Bone marrow (tissue), 2 donors: Measurements from ENCODE around the gene DNM3.
"Not testable (repeated sequence)": the region's sequence is repeated elsewhere in the genome, so short reads cannot be mapped to it uniquely, and the experiment has no call there.

Experiments
- DNase-seq, 2 donors: peaks; one replicate each; lab custom pipeline; 2025; lab: John Stamatoyannopoulos, UW

DNM3 gene

DNA sequence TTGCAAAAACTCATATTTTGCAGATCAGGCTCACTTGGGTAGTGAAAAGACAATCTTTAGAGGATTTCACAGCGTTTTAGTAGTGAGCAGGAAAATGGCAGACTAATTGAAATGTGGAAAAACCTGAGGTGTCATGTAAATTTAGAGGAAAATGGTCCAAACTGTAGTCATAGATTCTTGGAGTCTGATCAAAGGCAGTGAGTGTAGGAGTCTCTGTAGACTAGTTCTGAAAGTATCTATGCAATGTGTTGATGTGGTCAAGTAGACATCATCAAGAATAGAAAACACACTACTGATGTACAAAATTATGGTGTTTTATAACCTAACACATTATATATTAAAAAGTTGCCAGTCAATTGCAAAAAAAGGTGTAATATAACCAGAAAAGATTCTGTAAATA is 436.0 kb downstream of the DNM3 start:
- DNase-seq, result no peak

DNA sequence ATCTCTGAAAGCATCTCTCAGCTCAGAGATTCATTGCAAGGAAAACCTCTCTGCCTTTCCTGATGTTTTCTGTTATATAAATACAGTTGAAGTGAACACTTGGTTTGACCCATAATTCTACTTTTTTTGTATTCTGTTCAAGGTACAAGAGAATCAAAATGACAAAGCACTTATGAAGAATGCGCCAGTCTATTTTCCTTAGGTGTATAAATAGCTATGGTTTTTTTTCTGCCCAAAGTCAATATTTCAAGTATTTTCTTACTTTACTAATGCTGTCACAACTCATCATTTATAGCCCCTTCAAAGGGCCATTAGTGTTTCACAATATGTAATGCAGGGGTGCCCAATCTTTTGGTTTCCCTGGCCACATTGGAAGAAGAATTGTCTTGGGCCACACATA is 436.7 kb downstream of the DNM3 start:
- no peak for DNase-seq

DNA sequence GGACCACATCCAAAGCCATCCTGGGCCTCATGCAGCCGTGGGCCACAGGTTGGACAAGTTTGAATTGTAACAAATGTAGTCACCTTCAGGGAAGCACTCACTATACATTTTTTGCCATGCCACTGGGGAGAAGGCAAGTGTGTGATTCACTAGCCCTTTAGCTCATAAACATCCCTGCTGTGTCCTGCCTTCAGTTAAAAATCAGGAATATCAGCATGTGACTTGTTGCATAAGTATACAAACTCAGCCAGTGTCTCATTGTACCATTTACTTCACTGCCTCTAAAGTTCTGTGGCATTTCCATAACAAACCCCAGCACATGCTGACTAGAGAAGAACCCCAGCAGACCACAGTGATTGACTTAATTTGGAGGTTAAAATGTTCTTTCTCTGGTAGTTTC is 437.2 kb downstream of the DNM3 start:
- DNase-seq, result no peak

DNA sequence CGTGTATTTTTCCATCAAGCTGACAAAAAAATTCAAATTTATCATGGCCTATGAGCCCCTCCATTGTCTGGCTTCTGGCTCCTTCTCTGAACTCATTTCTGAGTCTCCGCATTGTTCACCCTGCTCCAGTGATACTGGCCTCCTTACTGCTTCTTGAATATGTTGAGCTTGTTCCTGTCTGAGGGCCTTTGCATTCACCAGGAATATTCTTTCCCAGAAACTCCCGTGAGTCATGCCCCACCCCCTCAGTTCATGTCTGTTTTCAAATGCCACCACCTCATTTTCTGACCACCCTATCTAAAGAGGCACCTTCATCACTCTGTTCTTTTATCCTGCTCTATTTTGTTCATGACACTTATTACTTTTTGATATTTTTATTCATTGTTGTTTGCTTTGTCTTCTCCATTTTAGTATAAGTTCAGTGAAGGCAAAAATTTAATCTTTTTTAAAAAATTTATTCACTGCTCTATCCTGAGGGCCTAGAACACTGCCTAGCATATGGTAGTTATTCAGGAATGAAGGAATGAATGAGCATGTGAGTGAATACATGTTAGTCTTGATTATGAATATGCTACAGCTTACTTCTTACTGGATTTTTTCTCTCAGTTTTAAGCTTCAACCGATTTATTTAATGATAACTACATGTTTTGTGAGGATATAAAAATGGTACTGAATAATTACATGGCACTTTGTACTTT is 438.8 kb downstream of the DNM3 start:
- DNase-seq, result no peak

DNA sequence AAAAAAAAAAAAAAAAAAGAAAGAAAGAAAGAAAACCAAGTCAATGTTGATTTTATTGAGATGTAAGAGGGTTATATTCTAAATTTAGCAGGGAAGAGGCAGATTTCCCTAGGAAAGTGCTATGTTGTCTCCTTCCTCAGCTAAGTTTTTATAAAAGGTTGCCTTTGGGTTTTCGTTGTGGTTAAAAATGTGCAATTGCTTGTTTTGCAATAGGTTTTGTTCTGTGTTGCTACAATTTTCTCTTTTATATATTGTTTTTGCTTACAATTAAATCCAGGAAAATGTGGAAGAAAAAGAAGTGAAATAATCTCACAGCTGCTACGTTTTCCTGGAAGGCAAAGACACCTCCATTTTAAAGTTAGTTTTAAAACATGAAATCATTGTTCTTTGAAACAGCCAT is 442.5 kb downstream of the DNM3 start:
- DNase-seq, result no peak

DNA sequence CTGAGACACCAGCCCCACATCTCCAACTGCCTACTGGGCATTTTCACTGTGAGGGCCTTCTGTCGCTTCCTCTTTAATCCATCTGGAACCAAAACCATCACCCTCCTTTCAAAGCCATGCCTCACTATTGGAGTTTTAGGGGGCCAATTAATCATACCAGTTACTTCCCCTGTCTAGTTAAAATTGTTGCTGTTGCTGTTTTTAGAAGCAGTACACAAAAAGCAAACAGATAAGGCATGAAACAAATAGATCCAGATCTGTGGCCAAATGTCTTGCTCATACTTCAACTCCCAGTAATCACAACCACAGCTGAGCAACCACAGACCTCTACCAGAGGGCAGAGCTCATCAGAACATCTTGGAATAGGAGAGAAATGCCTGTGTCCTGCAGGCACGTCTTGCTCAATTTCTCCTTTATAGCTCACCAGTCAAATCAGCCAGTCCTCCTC is 445.4 kb downstream of the DNM3 start:
- peak in 1 of 2 donors; percentile 93 for DNase-seq

DNA sequence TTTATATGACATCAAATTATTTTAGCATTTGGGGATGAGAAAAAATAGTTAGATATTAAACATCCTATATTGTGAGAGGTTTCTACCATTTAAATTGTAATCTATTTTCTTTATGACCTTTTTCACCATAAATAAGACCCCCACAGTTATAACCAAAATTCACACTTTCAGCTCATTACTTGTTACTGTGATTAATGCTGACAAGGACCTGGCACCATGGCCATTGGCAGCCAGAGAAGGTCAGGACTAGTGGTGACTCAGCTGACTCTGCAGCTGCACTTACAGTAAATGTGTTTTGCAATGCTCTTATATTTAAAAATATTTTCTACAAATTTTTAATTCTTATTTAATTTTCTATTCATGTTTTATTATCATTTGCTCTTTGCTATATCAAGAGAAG is 445.9 kb downstream of the DNM3 start:
- DNase-seq, result peak in 1 of 2 donors; percentile 11

DNA sequence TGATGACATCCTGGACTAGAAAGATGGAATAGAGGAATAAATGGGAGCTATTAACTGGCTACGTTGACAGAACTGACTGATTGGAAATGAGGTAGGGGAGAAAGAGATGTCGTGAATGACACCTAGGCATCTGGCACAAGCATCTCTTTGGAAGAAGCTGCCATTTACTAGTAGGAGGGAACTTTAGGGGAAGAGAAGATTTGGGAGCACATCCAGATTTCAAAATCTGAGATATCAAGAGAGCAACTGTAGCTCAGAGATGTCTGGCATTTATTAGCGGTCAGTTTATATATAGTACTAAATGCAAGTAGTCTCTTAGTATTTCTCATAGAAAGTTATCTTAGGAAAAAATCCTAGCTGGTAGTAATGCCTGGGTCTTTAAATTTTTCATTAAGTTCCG is 447.3 kb downstream of the DNM3 start:
- DNase-seq, result no peak

DNA sequence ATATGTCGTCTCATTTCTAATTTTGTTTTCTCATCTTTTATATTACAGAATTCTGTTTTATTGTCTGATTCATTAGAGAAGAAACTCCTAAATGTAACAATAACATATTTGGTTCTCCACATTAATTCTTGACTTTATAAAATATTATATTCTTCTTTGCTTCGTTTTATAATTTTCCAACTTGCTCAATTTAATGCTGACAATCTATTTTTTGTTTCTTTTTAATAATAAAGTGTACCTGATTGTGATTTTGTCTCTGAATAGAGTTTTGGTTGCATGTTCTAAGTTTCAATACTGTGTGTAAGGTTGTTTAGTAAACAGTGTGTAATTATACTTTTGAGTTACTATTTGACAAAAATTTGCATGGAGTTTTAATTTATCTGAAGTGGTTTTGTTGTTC is 448.1 kb downstream of the DNM3 start:
- no peak for DNase-seq

DNA sequence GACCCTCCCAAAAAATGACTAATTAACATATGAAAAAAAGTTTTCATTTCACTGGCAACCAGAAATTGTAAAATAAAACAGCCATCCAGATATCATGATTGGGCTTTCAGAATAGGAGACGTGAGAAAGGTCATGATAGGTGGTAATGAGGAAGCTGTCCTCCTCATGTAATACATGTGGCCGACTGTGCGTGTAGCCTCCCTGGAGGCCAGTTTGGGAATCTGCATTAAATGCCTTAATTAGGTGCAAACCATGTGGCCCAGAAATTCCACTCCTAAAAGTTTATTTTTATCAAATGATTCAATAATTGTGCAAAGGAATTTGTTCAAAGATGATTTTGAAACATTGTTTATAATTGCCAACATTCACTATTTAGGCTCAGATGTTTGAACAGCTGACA is 451.5 kb downstream of the DNM3 start:
- DNase-seq, result no peak

DNA sequence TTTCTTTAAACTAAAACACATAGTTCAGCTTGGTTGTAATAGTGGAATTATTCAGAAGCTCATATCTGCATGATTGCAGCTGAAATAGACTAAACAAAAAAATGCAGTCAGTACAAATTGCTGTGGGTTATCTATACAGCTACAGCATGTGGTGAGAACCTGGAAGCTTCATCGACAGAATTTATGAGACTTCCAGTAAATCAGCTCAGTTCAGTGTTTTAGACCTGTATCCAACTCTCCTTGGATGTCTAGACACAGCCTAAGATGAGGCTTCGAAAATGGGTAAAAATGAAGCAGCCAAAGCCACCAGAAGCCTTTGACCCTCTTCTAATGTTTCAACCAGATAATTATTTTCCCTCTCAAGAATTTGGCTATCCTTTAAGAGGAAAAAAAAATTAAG is 452.1 kb downstream of the DNM3 start:
- DNase-seq, result no peak

DNA sequence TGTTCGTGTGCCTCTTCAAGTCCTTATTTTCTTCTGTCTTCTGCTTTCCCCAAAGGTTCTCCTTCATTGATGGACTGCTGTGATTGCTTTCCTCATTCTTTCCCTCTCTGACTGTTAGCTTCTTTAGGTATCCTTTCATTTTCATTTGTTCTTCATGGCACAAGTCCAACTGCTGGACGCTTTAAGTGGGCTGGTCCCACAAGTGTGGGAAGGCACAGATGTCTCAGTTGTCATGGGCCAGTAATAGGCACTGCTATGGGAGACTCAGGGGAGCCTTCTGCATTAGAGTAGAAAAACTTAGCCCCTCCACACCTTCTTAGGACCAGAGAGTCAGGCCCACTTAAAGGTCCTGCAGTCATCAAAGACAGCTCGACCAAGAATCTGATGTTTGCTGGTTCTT is 456.8 kb downstream of the DNM3 start:
- DNase-seq, result no peak

DNA sequence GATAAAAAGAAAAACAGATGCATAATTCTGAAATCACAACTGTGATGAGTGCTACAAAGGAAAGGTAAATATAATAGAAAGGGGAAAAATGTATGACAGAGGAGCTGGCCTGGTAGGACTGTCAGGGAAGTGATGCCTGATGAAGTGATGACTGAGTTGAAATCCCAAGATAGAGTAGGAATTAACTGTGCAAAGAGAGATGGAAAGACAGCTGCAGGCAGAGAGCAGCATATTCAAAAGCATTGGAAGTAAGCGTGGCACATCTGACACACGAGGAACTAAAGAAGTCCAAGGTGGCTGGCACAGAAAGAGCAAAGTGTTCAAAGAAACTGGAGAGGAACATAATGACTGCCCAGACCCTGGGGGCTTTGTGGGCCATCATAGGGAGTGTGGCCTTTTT is 457.6 kb downstream of the DNM3 start:
- no peak for DNase-seq

DNA sequence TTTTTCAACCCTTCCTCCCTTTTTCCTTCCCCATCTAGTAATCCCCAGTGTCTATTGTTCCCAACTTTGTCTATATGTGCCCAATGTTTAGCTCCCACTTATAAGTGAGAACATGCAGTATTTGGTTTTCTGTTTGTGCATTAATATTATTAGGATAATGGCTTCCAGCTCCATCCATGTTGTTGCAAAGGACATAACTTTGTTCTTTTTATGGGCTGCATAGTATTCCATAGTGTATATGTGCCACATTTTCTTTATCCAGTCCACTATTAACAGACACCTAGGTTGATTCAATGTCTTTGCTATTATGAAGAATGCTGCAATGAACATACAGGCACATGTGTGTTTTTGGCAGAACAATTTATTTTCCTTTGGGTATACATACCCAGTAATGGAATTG is 458.2 kb downstream of the DNM3 start:
- DNase-seq, result no peak

DNA sequence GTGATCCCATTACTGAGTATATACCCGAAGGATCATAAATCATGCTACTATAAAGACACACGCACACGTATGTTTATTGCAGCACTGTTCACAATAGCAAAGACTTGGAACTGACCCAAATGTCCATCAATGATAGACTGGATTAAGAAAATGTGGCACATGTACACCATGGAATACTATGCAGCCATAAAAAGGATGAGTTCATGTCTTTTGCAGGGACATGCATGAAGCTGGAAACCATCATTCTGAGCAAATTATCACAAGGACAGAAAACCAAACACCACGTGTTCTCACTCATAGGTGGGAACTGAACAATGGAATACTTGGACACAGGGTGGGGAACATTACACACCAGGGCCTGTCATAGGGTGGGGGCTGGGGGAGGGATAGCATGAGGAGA is 466.2 kb downstream of the DNM3 start:
- not testable (repeated sequence) for DNase-seq

DNA sequence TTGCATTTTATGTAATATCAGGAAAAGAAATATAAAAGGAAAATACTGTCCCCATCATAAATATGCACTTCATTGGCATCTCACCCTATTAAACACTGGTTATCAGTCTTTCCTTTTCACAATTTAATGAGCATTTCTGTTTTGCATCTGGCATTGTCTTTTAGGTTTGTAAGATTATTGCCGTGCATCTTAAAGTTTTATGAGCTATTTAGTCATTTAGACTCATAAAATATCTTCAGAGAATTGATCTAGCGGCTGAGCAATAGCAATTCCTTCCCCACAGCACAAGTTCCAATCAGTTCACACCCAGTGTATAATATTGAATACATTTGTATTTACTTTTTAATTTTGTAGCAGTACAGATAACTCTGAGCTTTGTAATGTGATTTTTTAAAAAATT is 466.8 kb downstream of the DNM3 start:
- no peak for DNase-seq

DNA sequence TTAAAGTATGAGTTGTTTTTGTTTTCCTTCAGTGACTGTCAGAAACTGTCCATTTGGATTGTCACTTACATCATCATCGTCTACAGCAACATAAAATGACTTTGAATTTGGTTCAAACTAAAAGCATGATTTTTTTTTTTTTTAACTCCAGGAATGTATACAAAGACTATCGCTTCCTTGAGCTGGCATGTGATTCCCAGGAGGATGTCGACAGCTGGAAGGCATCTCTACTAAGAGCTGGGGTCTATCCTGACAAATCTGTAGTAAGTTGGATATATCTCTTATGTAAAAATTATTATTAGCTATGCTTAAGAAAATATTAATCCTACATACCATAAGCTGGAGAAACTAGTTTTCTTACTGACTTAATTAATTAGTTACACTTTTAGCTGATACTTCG is 467.3 kb downstream of the DNM3 start:
- DNase-seq, result no peak

DNA sequence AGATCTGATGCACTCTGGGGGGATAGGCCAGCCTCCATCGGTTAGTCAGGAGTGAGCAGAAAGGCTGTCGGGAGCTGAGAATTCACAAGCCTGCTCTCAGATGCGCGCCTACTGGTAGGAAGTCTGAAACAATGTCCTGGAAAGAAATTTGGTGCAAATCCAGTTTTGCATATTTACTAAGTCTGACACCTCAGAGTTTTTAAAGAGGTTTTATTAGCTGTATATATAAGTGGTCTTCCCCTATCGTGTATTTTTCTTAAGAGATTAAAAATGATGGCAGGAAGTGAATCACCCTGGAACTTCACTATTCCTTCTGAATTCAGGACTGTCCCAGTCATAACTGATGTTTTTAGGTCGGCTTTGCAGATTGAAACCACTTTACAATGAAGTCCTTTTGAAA is 479.4 kb downstream of the DNM3 start:
- no peak for DNase-seq

DNA sequence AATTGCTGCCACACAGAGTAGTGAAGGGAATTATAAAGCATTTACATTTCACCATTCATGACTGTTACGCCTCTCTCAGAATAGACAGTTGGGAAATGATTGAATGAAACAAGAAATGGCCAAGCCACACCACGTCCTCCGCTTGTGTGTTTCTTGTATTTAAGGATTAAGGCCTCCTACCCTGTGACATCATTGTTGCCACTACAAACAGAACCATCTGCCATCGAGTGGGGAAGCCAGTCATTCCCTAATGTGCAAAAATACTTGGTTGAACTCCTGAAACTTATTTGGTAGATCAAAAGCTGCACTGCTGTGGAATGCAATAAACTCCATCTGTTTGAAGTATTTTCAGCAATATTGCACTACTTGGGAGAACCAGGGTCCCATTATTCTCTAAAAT is 480.2 kb downstream of the DNM3 start:
- no peak for DNase-seq

DNA sequence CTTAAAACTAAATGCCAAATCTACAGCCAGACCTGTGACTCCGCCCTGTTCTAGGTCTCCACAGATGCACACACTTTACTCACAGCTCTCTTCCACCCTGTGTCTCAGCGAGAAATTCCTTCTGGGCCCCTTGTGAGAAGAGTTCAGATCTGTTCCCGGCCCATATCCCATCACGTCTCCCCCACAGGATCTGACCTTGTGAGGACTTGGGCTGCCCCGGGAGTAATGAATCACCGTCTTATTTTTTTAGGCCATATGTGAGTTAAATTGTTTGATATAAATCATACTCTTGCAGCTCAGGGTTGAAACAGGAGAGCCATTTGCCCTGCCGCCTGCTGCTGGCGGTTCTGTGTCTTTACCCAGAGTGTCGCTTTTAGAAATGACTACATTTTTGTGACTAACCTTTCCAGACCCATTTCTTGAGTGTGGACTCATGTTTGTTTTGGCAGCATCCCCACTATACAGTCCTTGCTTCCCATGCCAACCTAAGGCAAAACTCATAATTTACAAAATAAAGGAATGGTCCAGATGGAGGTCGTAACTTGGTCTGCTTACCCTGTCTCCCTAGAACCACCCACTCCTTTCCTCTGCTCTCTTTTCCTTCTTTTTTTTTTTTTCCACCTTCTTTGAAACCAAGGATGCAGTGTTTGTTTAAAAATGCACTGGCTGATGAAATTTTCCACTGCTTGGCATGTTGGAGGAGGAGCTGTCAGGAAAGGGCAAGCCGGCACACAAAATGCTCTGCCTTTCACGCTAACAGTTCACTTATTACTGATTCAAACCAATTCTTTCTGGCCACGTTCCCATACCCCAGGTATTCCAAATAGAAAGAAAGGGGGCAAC is 481.1 kb downstream of the DNM3 start:
- no peak for DNase-seq

DNA sequence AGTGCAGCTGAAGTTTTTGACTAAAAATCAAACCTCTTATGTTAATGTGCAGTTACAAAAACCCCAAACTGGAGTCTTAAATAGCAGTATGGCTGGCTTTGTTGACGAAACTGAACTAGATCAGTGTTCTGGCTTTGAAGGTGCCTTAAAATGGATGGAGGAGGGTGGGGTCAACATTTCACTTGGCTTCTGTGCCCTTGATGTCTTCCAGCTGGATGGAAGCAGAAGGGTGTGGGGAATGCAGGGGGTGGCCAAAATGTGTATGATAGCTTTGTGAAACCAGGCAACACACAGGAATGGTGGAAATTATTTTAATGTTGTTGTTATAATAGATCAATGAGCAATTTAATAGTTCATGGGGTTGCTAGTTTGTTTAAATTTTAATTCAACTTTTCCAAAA is 482.4 kb downstream of the DNM3 start:
- DNase-seq, result no peak

DNA sequence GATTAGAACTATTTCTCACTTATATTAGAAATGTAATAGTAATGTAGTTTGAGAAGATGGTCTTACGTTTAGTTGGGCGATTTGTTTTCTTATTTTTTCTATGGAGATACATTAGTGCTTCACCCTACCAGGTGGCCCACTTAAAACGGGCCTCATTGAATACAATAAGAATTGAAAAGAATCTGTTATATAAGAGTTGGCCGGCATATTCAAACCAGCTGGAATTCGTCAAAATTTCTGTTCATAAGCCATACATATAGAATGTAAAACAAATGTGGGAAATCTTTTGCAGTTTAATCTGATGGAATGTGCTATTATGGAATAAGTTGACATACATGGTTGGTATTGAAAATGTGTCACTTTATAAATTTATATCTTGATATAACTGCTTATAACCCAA is 482.8 kb downstream of the DNM3 start:
- no peak for DNase-seq

DNA sequence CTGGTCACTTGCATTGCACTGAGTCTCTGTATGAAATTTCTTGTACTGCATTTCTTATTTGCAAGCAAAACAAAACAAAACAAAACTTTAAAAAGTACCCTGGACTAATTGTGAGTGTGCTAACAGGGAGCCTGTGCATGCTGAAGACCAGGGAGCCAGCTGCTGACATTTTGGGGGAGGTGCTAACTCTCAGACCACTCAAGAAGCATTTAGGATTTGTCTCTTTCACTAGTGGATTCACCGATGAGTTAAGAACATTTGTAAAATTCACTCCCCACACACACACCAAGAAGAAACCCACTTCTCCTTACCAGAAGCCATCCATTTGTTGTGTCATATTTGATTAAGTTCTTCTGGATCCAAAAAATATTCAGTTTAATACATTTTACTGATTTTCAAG is 483.5 kb downstream of the DNM3 start:
- DNase-seq, result no peak

DNA sequence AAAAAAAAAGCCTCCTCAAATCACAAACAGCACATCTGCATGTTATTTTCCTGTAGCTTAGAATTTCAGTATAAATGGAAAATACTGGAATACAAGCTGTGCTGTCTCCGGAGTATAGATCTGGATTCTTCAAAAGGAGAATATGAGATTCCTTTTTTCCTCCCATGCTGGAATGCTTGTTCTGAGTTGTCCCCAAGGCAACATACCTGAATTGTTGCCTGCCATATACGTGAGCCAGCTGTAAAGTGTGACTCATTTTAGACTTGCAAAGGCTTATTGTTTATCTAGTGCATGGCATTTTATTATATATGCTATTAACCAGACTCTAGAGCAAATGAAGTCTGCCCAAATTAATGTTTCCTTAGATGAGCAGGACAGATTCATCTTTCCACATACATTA is 484.2 kb downstream of the DNM3 start:
- no peak for DNase-seq
